ENCODE data around the gene AFAP1L1. TPM values are rescaled to one million over a fixed set of nuclear protein-coding genes. Genes with fewer than 3 reads are reported as not detected.
"Not testable (repeated sequence)": the region's sequence is repeated elsewhere in the genome, so short reads cannot be mapped to it uniquely, and the experiment has no call there.

The AFAP1L1 gene
- total RNA-seq, 1 donor from 2014 or later, result not detected

DNA sequence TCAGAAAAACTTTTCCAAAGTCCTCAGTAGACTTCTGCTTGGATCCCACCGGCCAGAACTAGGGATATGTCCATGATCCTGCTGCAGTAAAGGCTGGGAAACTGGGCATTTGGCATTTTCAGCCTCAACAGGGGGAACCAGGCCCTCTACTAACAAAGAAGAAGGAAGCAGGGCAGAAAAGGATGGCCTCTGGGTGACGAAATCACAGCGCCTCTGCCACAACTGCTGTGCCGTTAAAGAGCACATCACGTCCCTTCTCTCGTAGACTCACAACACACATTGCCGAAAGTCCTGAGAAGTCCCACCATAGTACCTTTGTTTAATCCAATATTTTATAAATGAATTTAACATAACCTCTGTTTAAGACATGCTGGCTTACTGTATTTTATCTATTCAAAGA, 10.4 kb upstream of the AFAP1L1 start:
- intact Hi-C loops (cut with micrococcal nuclease), result loop anchor here (10.0 kb wide), 1 partner anchor 46 kb away; no protein-coding TSS in a partner anchor

DNA sequence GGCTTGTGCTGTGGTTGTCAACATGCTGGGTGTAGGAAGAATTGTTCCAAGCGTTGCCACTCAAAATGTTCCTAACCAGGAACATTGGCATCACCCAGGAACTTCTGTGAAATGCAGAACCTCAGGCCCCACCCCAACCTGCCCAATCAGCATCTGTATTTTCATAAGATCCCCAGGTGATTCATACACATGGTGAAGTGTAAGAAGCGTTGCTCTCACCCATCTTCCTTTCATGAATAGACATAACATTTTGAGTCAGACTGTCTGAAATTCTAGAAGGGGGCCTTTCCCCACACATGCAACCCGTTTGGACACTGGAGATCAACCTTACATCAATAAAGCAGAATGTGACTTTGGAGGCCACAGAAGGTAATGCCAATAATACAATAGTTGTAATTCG, 9.3 kb upstream of the AFAP1L1 start:
- intact Hi-C loops (cut with micrococcal nuclease), result loop anchor here (10.0 kb wide), 1 partner anchor 48 kb away; no protein-coding TSS in a partner anchor

DNA sequence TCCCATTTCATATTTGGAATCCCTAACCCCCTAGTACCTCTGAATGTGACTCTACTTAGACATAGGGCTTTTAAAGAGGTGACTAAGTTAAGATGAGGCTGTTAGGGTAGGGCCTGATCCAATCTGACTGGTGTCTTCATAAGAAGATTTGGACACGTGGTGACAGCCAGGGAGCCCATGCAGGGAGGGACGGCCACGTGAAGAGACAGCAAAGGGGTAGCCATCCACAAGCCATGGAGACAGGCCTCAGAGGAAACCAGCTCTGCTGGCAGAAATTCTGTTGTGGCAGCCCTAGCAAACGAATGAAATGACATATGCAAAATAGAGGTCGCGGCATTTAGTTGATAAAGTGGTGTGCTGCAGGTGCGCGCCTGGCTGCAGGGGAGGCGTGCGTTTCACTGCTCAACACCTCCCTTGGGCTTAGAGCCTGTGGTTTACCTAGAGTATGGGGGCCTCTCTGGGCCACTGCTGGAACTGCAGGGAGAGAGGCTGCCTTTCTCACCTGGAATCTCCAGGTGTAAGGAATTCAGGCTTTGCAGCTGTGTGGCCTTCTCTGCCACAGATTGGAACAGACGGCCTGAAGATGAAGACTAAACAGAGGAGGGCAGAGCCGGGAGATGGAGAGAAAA, 7.1 kb upstream of the AFAP1L1 start:
- intact Hi-C loops (cut with micrococcal nuclease), result loop anchor here (1.0 to 10.0 kb wide), 2 partner anchors 50 to 123 kb away; partner anchors contain the start of gene ABLIM3

DNA sequence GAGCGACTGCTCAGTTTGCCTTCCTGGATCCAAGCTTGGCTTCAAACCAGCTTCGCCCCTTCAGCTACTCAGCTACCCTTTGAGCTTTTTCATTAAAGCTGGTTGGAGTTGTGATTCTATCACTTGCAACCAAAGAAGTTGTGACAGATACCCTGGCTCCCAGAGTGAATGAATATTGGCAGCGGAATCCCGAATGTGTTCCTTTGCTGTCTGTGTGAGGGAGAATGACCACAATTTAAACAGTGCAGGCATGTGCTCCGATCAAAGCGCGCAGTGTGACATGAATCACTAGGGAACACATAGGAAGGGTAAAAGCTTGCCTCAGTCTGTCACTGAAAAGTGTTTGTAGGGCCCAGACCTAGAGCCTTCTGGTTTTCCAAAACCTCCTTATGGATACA, 6.6 kb upstream of the AFAP1L1 start:
- intact Hi-C loops (cut with micrococcal nuclease), result loop anchor here (10.0 kb wide), 1 partner anchor 50 kb away; no protein-coding TSS in a partner anchor

DNA sequence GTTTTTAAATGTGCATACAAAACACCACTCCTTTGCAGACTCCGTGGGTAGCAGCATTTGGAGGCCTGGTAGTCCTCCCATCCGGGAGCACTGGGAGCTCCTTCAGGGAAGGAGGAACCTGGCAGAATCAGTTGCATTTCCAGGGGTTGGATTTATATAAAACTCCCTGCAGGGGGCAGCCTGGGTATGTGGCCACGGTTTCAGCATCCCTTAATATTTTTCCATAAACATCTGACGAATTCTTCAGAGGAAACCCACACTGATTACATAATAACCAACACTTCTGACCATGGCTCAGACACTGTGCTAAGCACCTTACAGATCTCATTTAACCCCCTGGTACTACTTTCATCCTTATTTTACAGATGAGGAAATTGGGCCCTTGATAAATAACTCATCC, 6.1 kb upstream of the AFAP1L1 start:
- intact Hi-C loops (cut with micrococcal nuclease), result loop anchor here (10.0 kb wide), 1 partner anchor 51 kb away; no protein-coding TSS in a partner anchor

DNA sequence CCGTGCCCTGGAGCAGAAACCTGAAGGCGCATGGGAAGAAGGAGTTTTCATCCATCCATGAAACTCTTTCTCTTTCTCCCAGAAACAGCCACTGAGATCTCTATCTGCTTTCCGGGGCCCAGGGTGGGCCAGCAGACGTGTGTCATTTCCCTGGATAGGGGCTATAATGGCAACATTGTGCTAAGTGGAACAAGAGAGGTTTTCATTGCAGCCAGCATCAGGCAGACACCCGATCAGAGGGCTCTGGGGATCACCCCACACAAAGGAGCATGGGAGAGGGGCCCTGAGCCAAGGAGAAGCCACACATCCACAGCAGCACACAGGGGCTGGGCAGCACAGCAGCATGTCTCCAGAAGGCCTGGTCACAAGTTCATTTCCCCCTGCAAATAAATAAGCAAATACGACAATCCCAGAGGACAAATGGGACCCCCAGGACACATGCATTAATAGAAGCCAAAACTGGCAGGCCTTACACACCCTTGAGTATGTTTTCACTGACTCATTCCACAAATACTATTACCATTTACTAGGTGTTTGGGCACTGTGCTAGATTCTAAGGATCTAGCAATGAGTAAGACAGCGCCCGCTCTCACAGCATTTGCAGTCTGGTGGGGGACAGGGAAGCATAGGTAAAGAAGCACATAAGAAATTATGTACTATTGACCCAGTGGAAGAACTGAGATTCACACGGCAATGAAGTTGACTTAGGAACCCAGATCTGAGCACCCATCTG, 4.3 kb upstream of the AFAP1L1 start:
- intact Hi-C loops (cut with micrococcal nuclease), result loop anchor here (10.0 kb wide), 1 partner anchor 53 kb away; no protein-coding TSS in a partner anchor

DNA sequence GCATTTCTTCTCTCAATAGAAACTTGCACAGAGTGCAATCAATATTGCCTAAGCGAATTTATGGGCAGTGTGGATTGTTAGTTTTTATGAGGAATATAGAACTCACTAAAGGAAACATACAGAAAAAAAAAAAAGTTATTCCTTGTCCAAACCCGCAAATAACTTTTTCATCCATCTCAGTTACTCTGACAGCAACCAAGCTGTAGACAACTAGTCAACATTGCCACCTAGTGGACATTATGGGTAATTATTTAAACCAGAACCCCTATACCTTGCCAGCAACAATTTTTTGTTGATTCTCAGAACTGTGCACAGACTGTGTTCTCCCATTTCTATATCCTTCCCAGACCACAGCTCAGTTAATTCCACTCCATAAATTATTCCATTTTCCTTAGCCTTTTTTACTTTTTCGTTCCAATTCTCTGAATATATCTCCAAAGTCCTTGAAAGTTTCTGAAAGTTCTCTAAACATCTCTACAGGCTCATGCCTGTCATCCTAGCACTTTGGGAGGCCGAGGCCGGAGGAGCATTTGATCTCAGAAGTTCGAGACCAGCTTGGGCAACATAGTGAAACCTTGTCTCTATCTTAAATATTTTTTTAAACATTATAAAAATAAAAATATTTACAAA, 2.6 kb upstream of the AFAP1L1 start:
- intact Hi-C loops (cut with micrococcal nuclease), result loop anchor here (1.0 to 10.0 kb wide), 3 partner anchors 54 to 536 kb away; partner anchors contain the start of gene ABLIM3

DNA sequence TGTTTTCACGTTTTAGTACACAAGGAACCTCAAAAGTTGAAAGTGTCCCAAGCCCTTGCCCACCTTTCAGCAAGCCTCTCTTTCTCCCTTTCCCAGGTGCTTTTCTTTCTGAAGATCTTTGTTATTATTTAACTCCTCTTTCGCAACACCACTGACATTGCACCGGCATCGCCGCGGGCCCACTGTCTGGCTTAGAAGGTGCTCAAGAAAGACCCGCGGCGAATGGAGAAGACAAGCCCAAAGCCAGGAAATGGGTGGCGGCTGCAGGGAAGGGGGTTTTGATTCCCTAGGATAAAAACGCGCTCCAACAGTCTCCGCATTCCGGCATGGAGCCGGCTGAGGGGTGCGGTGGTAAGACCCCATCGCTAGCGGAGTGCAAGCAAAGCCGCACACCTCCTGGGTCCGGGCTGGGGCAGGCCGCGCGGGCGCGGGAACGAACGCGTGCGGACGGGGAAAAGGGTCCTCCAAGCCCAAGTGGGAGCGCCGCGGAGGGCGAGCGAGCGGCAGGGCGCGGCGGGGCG, 404 bp upstream of the AFAP1L1 start:
- intact Hi-C loops (cut with micrococcal nuclease), result no loop called here

DNA sequence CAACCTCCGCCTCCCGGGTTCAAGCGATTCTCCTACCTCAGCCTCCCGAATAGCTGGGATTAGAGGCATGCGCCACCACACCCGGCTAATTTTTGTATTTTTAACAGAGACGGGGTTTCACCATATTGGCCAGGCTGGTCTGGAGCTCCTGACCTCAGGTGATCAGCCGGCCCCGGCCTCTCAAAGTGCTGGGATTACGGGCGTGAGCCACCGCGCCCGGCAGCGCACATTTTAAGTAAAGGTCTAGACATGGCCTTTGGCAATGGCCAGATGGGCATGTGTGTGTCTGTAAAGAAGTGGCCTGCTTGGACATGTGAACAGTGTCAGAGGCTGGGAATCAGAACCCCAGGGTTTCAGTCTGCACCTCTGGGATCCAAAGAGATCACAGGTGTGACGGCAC, 1.1 kb downstream of the AFAP1L1 start:
- intact Hi-C loops (cut with micrococcal nuclease), result not testable (repeated sequence)

DNA sequence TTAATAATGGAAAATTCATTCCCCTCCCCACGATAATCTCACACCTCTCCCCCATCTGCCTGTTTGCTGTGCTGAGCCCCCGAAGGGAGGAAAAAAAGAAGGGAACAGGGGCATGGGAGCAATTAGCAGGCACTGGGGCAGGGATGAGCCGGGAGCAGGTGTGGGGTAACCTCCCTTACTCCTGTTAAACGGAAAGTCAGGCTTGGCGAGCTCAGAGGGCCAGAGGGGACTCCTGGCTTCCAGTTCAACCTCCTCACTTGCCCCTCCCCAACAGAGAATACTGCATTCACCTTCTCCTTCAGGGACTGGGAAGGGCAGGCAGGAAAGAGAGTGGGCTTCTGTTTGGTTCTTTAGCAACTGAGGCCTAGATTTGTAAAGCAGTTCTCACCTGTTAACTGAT, 1.6 kb downstream of the AFAP1L1 start:
- intact Hi-C loops (cut with micrococcal nuclease), result no loop called here

DNA sequence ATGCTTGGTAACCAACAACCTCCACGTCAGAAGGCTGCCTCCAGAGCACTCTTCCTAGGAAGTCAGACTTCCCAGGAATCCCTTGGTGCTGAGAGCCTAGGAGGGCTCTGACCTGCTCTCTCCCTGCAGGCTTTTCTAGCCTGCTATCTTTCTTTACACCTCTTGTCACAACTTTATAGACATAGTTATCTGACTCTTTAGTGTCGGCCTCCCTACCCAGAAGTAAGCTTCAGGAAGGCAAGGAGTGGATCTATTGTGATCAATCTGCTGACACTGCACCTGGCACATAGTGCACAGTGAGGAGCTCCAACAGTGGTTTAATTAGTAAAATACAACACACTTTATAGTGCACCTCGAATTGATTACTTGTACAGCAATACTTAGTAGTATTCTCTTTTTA, 2.3 kb downstream of the AFAP1L1 start:
- intact Hi-C loops (cut with micrococcal nuclease), result no loop called here

DNA sequence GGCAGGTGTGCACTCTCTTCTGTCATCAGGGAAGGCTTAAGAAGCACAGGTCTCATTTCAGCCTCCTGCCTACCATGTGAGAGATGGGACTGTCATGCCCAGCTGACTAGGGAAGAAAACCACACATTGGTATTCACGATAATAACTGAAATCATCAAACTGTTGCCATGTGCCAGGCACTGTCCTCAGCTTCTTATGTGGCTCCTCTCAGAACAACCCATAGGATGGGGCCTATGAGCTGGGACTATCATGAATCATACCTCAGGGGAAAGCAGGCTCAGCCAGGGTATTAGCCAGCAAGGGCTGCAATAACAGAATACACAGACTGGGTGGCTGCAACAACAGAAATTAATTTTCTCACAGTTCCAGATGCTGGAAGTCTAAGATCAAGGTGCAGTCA, 3.3 kb downstream of the AFAP1L1 start:
- intact Hi-C loops (cut with micrococcal nuclease), result no loop called here

DNA sequence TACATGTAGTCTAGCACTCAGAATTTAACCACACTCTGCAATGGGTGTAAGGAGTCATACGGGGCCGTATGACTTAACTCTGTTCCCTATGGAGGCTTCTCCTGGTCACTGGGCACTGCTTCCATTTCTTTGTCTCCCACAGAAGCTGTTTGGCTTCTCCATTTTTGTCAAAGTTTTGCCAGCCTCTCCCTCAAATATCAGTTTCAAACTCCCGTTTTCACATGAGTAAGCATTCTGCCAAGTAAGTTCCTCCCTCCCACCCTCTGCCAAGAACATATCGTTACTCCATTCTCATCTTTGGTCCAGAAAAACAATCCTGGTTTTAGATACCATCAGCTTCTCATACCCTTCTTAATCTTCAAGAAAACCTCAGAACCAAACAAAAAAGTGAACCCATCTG, 6.1 kb downstream of the AFAP1L1 start:
- intact Hi-C loops (cut with micrococcal nuclease), result no loop called here

DNA sequence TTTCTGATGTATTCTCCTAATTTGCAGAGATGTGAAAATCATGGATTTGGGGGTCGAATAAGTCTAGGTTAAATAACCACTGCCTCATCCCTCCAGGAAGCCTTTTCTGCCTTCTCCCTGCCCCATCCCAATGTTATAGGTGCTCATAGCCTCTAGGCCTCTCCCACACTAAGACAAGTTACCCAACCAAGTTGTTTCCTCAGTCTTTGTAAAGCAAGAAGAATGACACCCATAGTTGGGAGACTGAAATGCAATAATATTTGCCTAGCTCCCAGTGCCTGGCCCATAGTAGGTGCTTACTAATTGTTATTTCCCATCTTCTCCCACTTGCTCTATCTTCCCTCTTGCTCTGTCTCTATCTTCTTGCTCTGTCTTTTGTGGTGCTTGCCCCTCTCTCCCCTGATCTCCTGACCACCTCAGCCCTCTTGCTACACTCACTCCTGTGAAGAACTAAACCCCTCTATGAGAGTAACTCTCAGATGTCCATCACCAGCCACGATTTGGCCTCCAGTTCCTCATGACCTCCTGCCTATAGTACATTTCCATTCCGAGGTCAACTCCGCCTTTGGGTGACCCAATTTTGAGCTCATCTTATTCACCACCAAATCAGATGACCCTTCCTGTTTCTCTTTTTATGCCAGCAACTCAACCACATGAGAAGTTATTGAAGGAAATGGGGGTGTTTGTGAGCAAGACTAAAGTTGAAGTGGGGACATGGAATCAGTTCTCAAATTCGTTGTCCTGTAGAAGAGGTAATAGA, 7.0 kb downstream of the AFAP1L1 start:
- intact Hi-C loops (cut with micrococcal nuclease), result no loop called here

DNA sequence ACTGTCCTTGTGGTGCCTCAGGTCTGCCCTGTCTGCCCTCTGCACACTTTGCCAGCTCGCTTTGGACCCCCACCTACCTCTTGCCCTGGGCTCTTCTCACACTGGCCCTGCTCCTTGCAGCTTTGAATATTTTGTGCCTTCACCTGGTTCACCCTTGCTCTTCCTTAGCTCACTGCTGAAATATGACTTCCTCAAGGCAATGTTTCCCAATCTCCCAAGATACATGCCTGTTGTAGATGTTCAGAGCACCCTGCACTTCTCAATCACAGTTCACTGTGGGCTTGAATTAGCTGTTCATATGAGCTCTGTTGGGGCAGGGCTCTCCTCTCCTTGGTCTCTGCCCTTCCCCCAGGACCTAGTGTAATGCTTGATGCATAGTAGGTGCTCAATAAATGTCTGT, 8.0 kb downstream of the AFAP1L1 start:
- intact Hi-C loops (cut with micrococcal nuclease), result no loop called here

DNA sequence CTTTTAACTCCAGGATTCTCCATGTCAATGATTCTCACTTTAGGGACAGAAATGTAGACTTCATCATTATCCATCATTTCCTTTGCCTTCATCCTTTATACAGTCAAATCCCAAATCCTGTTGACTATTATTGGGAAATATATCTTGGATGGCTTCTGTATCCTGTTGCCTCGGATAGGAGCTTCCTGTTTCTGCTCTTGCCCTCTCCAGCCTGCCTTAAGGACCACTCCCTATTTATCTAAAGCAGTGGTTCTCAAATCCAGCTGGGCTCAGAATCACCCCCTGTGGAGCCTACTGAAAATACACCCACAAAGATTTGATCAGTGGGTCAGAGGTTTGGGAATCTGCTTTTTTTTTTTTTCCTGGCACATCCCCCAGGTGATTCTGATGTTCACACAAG, 8.5 kb downstream of the AFAP1L1 start:
- intact Hi-C loops (cut with micrococcal nuclease), result no loop called here

DNA sequence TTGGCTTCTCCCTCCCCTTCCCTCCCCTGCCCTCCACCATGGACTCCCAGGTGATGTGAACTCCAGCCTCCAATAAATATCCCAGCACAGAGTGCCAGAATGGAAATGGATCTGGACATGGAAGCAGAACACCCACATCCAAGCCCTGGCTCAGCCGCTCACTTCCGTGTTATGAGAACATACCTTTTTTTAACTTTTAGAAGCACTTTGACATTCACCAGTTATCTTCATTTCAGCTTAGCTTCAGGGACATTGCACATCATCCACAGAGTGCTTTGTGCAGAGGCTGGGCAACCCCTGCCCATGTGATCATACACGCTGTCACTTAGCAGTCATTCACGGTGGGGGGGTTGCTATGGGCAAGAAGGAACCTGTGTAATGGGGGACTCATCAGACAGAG, 9.1 kb downstream of the AFAP1L1 start:
- intact Hi-C loops (cut with micrococcal nuclease), result no loop called here

DNA sequence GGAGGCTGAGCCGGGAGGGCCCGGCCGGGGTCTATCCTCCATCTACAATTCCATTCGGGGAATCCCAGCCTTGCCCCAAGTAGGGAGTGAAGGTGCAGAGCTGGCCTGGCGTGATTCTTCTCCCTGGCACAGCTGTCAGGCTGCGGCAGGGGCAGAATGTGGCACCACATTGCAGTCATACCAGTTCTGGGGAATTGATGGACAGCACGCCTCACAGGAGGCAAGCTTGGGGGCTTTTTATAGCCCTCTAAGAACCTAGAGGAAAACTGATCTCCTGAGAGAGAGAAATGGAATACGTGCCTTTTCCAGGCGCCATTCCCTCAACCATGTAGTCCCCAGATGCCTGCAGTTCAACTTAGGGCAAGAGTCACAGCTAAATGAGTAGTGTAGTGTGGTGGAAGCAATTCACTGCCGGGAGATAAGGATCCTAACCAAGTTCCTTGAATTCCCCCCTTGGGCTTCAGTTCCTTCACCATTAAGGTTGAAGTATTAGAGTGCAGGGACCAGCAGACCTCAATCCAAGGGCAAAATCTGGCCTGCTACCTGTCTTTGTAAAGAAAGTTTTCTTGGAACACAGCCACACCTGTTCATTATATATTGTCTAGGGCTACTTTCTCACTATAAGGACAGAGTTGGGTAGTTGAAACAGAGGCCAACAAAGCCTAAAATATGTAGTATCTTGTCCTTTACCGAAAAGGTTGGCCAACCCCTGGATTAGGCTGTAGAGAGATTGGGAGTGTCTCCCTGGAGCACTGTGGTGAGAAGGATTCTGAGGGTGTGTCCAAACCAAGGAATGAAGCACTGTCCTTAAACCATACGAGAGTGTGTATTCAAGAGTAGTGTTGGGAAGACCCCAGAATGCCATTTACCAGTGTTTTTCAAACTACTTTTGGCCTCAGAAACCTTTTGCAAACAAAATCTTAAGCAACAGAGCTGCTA, 10.6 kb downstream of the AFAP1L1 start:
- intact Hi-C loops (cut with micrococcal nuclease), result no loop called here

DNA sequence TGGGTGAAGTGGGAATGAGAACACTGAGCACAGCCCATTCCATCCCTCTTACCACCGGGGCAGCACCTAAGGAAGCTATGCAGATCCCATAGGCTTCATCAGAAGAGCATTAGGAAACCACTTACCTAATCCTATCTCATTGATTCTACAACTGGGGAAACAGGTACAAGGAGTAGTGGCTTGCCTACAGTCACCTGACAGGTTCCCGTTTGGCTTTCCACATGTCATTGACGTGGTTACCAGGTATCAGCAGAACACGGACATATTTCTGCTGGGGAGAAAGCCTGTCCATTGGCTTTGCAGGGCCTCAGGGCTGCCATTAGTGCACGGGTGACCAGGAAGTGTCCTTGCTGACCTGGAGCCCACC, 11.3 kb downstream of the AFAP1L1 start:
- intact Hi-C loops (cut with micrococcal nuclease), result no loop called here
